Ammon's horn (tissue), 1 donor: ENCODE measurements around the gene SLC25A34.
A peak's percentile ranks its signal among the peaks of the same experiment; 100 is the strongest.

Experiments used
- DNase-seq: peaks from one replicate; pipeline ENCODE4 v3.0.0-alpha.2; 2016; ENCODE audit warnings: low spot score

The SLC25A34 gene

GRCh38 chr1:15733218-15733725, 2.8 kb upstream of the SLC25A34 start:
- no peak for DNase-seq

- no peak for DNase-seq
Measured at GRCh38 chr1:15733726-15734226, 2.3 kb upstream of the SLC25A34 start.

DNA sequence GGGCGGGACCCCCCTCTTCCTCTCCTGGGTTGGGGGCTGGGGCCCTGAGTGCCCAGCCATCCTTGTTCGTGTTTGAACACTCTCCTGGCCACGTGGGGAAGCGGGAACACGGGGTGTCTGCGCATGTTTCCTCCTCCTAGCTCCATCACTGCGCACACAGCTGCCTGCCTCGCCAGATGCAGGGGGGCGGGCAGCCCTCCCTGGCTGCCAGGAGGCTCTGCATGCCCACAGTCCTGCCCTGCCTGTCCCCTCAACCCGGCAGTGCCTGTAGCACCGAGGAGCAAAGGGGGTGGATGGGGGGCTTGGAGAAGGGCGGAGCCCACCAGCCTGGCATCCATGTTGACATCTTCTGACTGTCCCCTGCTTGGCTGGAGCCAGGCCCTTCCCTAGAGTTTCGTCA, 1.8 kb upstream of the SLC25A34 start:
- no peak for DNase-seq

- no peak for DNase-seq
Measured at GRCh38 chr1:15734901-15735300, 1.2 kb upstream of the SLC25A34 start.

DNA sequence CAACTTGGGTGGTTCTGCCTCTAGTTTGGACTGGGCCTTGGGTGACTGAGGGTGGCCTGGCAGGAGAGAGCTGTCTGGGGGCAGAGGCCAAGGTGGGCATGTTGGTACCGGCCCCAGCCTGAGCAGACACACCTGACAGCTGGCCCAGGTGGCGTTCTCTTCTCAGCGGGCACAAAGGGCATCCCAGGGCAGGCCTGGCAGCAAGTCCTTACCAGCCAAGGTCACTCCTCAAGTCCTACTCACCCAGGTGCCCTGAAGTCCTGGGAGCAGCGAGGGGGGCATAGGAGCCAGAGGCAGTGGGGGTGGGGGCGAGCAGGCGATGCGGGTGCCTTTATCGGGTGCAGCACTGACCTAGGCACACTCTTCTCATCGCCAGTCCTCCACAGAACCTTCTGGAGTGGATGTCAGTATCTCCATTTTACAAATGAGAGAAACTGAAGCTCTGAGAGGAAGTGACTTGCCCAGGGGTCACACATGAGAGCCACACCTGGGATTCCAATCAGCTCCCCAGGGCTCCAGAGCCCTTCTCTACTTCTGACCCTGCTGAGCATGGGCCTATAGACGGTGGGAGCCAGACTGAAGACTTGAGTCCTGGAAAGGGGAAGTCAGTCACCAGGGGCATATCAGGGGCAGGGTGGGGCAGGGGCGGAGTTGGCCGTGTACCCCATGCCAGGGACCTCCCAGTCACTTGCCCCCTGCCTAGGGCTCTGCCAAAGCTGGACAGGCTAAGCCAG, 587 bp upstream of the SLC25A34 start:
- DNase-seq: no peak

DNA sequence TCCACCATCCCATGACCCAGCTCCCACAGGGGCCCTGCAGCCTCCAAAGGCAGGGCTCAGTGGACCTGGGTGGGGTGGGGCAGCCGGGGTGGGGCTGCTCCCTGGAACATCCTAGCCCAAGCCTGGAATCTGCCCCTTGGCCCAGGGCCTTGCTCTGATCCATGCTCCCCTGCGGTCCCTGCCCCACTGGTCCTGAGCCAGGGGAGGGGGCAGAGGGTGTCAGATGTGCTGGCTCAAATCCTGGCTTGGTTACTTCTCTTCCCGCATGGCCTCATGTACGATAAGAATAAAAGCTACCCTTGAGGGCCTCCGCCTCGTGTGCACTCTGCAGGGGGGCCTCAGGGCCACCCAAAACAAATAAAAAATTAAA, 819 bp downstream of the SLC25A34 start:
- DNase-seq: no peak

DNA sequence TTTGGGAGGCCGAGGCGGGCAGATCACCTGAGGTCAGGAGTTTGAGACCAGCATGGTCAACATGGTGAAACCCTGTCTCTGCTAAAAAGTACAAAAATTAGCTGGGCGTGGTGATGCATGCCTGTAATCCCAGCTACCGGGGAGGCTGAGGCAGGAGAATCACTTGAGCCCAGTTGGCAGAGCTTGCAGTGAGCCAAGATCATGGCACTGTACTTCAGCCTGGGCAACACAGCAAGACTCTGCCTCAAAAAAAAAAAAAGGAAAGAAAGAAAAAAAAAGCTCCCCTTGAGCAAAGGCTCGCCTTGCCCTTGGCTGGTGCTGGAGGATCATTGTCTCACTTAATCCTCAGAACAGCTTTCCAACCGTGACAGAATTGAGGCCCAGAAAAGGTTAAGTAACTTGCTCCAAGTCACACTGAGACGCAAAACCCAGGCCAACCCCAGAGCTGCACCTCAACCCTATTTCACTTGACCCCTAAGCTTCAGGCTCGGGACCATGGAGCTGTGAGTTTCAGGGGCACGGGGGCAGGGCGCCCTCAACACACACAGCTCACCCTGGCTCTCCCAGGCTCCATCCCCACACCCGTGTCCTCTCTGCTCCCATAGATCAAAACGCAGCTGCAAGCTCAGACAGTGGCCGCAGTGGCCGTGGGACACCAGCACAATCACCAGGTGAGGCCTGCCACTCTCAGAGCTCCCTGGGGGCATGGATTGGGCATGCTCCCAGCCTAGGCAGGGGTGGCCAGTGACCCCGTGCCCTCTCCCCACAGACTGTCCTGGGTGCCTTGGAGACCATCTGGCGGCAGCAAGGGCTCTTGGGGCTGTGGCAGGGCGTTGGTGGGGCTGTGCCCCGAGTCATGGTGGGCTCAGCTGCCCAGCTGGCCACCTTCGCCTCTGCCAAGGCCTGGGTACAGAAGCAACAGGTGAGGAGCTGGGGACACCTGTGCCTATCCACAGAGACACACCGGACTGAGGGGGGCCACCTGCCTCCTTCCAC, 1.6 kb downstream of the SLC25A34 start:
- no peak for DNase-seq

- no peak for DNase-seq
Measured at GRCh38 chr1:15738416-15739113, 2.5 kb downstream of the SLC25A34 start.

DNA sequence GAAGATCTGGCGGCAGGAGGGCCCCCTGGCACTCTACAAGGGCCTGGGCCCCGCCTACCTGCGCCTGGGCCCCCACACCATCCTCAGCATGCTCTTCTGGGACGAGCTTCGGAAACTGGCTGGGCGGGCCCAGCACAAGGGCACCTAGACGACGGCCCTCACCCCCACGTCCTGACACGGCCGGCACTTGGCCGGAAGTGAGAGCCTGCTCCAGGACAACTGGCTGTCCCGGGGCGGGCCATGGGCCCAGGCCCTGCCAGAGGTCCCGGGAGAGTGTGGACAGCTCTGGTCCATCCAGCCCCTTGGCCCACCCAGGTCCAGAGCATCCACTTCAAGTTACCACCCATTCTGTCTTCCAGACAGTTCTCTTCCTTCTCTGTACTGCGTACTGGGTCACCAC, 3.2 kb downstream of the SLC25A34 start:
- DNase-seq: no peak

DNA sequence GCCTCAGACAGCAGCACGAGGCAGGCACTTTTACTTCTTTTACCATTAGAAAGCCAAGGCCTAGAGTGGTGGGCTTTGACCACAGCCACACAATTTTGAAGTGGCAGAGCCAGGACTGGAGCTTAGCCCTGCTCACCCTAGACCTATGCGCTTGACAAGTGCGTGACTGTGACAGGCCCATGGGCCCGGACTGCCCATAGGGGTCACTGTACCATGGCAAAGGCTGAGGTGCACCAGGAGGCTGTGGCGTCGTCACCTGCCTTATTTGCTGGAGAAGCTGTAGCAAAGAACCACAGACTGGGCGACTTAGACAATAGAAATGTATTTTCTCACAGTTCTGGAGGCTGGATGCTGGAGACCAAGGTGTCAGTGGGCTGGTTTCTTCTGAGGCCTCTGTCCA, 3.7 kb downstream of the SLC25A34 start:
- no peak for DNase-seq

DNA sequence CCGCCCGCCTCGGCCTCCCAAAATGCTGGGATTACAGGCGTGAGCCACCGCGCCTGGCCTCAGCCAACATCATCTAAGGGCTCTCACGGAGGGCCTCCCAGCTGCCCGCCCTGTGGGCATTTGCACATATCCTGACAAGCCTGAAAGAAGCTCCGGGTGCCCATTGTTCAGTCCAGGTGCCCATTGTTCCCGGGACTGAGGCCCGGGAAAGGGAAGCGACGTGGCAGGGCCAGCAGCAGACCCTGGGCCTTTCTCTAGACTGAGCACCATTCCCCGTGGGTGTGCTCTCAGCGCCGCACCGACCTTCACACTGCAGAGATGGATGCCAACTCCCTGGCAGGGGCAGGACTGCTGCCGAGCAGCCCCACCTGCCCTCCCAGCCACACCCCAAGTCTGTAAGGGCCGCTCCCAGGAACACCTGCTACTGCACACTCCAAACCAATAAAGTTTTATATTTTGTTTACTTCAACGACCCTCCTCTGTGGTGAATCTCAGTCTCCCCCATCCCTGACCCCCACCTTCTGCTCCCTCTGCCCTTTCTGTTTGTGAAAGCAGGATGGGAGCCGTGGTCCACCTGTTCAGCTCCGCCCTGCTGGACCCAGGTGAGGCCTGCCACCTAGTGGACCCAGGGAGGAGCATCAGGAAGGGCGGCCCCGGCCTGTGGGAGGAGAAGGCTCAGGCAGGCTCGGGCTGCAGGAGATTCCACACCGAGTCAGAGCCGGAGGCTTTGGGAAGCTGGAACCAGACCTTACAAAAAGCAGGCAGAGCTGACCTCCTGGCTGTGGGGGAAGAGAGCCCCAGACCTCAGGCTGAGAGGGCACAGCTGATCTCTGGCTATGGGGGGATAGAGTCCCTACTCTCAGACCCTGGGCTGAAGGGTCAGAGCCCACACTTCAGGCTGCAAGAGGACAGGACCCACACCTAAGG, 5.1 kb downstream of the SLC25A34 start:
- DNase-seq: peak; percentile 75

DNA sequence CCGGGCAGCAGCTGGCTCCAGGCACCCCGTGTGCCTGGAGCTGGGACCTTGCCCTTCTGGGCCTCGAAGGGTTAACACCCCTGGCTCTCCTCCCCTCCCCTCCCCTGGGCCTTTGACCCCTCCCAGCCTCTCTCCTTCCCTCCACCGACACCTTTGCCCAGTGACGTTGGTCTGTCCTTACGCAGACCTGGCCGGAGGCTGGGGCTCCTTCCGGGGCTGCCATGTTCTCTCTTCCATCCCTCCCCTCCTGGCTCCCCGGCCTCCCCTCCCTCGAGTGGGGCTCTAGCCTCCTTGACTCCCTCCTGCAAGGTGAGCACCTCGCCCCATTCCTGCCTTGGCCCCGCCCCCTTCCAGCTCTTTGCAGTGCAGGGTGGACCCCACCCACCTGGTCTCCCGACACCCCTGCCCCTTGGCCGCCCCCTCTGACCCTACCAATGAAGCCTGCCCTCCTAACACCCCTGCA, 6.3 kb downstream of the SLC25A34 start, which contains the start of gene TMEM82:
Gene TMEM82 (plus strand): TSS at position 161 of the 463 bp plus-strand sequence. CDS start 61 bp downstream, at position 222.
- DNase-seq: no peak

DNA sequence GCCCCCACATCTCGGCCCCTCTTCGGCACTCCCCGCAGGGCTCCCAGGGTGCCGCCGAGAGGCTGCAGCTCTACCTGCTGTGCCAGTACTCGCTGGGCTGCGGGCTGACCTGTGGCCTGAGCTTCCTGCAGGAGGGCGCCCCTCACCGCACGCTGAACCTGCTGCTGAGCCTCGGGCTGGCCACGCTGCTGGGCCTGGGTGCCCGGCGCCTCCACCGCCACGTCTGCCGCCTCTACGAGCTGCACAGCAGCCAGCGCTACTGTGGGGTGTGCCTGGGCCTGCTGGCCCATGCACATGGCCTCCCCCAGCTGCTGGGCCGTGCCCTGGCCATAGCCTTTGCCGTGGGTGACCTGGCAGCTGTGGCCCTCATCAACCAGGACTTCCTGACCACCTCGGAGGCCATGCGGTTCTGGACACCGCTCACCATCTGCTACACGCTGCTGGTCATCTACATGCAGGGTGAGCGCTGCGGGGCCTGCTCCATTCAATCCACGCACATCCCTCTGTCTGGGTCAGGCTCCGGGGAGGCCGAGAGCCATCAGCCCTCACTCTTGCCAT, 8.1 kb downstream of the SLC25A34 start:
- DNase-seq: no peak

DNA sequence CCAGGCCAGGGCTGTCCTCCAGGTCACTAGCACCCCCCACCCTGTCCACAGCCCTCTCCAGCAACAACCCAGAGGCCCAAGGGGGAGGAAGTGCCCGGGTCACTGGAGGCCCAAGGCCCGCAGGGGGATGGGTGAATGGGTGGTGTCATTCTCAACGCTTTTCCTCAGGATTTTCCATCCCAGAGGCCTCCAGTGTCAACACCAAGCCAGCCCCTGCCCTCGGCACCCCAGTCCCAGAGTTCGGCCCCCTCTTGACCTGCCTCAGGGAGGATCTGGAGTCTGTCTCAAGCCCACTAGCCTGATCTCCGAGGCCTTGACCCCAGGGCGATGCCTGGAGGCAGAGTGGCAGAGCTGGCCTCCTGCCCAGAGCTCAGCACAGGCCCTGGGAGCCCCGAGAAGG, 11.3 kb downstream of the SLC25A34 start:
- no peak for DNase-seq

- no peak for DNase-seq
Measured at GRCh38 chr1:15748264-15748663, 12.2 kb downstream of the SLC25A34 start.

- no peak for DNase-seq
Measured at GRCh38 chr1:15748690-15749398, 12.8 kb downstream of the SLC25A34 start.

GRCh38 chr1:15749399-15750291, 13.6 kb downstream of the SLC25A34 start:
- DNase-seq: no peak

DNA sequence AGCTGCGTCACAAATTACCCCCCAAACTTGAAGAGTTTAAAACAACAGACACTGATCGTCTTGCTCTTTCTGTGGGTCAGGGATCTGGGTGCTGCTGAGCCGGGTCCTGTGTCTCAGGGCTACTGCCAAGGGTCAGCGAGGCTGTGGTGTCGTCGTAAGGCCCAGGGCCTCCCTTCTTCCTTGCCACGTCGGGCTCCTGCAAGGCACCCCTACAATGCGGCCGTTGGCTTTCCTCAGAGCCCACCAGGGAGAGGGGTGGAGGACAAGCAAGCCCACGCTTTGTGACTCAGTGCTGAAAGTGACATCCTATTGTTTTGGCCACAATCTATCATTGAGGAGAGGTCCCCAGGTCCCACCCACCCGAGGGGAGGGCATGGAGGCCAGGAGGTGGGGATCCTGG, 14.9 kb downstream of the SLC25A34 start:
- DNase-seq: no peak

GRCh38 chr1:15751717-15752116, 15.7 kb downstream of the SLC25A34 start:
- DNase-seq: no peak
